ENCODE results near the gene SEC14L1.

Gene SEC14L1

GRCh38 chr17:77188084-77189066, 47.6 kb downstream of the SEC14L1 start:
- DNase-seq = no peak

- no peak for DNase-seq
Observed at GRCh38 chr17:77189148-77189547, 48.4 kb downstream of the SEC14L1 start.

GRCh38 chr17:77190576-77190975, 49.8 kb downstream of the SEC14L1 start:
- no peak for DNase-seq

- no peak for DNase-seq
Observed at GRCh38 chr17:77191244-77191643, 50.5 kb downstream of the SEC14L1 start.

GRCh38 chr17:77193653-77194052, 52.9 kb downstream of the SEC14L1 start:
- no peak for DNase-seq

- DNase-seq = no peak
Observed at GRCh38 chr17:77194179-77194578, 53.4 kb downstream of the SEC14L1 start.

GRCh38 chr17:77196251-77196650, 55.5 kb downstream of the SEC14L1 start:
- DNase-seq = no peak

- no peak for DNase-seq
Observed at GRCh38 chr17:77197115-77197514, 56.3 kb downstream of the SEC14L1 start.

- no peak for DNase-seq
Observed at GRCh38 chr17:77200711-77201110, 59.9 kb downstream of the SEC14L1 start.

- DNase-seq = no peak
Observed at GRCh38 chr17:77203436-77203835, 62.7 kb downstream of the SEC14L1 start.

- no peak for DNase-seq
Observed at GRCh38 chr17:77203846-77204245, 63.1 kb downstream of the SEC14L1 start.

GRCh38 chr17:77204536-77204935, 63.8 kb downstream of the SEC14L1 start:
- no peak for DNase-seq

- no peak for DNase-seq
Observed at GRCh38 chr17:77205396-77206125, 64.8 kb downstream of the SEC14L1 start.

- DNase-seq = no peak
Observed at GRCh38 chr17:77206158-77206956, 65.6 kb downstream of the SEC14L1 start.

GRCh38 chr17:77207689-77208216, 67.0 kb downstream of the SEC14L1 start:
- no peak for DNase-seq

GRCh38 chr17:77208217-77208808, 67.5 kb downstream of the SEC14L1 start:
- DNase-seq = peak in 33 of 56 donors; percentile 7 to 71 (median 40)

GRCh38 chr17:77208856-77209255, 68.1 kb downstream of the SEC14L1 start:
- no peak for DNase-seq

GRCh38 chr17:77209330-77209748, 68.6 kb downstream of the SEC14L1 start:
- DNase-seq = no peak

- no peak for DNase-seq
Observed at GRCh38 chr17:77210331-77210730, 69.6 kb downstream of the SEC14L1 start.

GRCh38 chr17:77210946-77211541, 70.3 kb downstream of the SEC14L1 start:
- DNase-seq = peak in 4 of 56 donors; percentile 4 to 48 (median 33)

All from nucleus accumbens (tissue), 56 donors.